GM12878 (cell line): Measurements from ENCODE around the gene CTAGE9. TPM values are rescaled to one million over a fixed set of nuclear protein-coding genes. Genes with fewer than 3 reads are reported as not detected.

Experiments used
- ATAC-seq: fragments of 200-7000 bp; cut with Tn5 transposase; 3 replicates; pipeline ENCODE4 v1.9.1; 2020; ENCODE audit warnings: mild to moderate bottlenecking, moderate library complexity
- BruUV-seq: library from RNA; stranded (reverse); fragments of 400-500 nt; replicated peaks from 2 replicates; lab custom pipeline; 2021; lab: Mats Ljungman, UMichigan
- CTCF ChIA-PET: fragments of 300-600 bp; sonication (Branson Sonifier 250); formaldehyde crosslinking; extraction: SDS; loops from one replicate; lab custom pipeline; 2021; ENCODE audit warnings: inconsistent platforms; lab: Yijun Ruan, JAX
- POLR2A ChIA-PET: fragments of 350-600 bp; formaldehyde crosslinking; extraction: SDS; loops from one replicate; lab custom pipeline; 2021; ENCODE audit warnings: inconsistent platforms; lab: Charles Lee
- RAD21 ChIA-PET: fragments of 300-600 bp; sonication (Branson Sonifier 250); formaldehyde crosslinking; loops from one replicate; lab custom pipeline; 2023; ENCODE audit warnings: antibody characterized with exemption; ENCODE audit not compliant: unreplicated experiment; lab: Charles Lee
- SMC1A ChIA-PET: fragments of 300-600 bp; sonication (Branson Sonifier 250); formaldehyde crosslinking; loops from one replicate; lab custom pipeline; 2023; ENCODE audit not compliant: unreplicated experiment, uncharacterized antibody; lab: Charles Lee
- DNase-seq: peaks from one replicate; pipeline ENCODE4 v3.0.0-alpha.2; 2011; ENCODE audit warnings: low read depth, low spot score
- FAIRE-seq: peaks from 3 replicates; lab custom pipeline; 2011; peaks lifted over from hg19 to GRCh38; lab: Jason Lieb, UNC
- H2AFZ ChIP-seq: 2 replicates; pipeline ENCODE4 v1.6.0; 2011; ENCODE audit warnings: low read depth, low read length, control low read depth; ENCODE audit not compliant: control insufficient read depth
- H3K27ac ChIP-seq: 2 replicates; pipeline ENCODE4 v1.5.1; 2011; ENCODE audit warnings: control low read depth; ENCODE audit not compliant: control insufficient read depth, insufficient read depth
- H3K27me3 ChIP-seq, 2 experiments: replicated peaks in 1 of 2; 2 replicates each; pipeline versions ENCODE4 v1.6.0 to v1.6.1; 2011; ENCODE audit warnings: low read length in 1 of 2; ENCODE audit not compliant: control insufficient read depth in 2 of 2, insufficient read depth in 2 of 2
- H3K36me3 ChIP-seq, 2 experiments: 2 replicates each; pipeline ENCODE4 v1.5.1; 2011; ENCODE audit warnings: low read length in 1 of 2; ENCODE audit not compliant: control insufficient read depth in 2 of 2, insufficient read depth in 2 of 2
- H3K4me1 ChIP-seq: 2 replicates; pipeline ENCODE4 v1.6.1; 2011; ENCODE audit warnings: mild to moderate bottlenecking, low read length, moderate library complexity, mixed read lengths; ENCODE audit not compliant: control insufficient read depth, insufficient read depth
- H3K4me2 ChIP-seq: 2 replicates; pipeline ENCODE4 v1.6.0; 2011; ENCODE audit warnings: control low read depth; ENCODE audit not compliant: control insufficient read depth, insufficient read depth
- H3K4me3 ChIP-seq: fragments of 200-600 bp; sonication (generic); 2 replicates; pipeline ENCODE4 v1.5.1; 2016
- H3K79me2 ChIP-seq: 2 replicates; pipeline ENCODE4 v1.6.0; 2011; ENCODE audit warnings: low read length; ENCODE audit not compliant: control insufficient read depth, insufficient read depth
- H3K9ac ChIP-seq: 2 replicates; pipeline ENCODE4 v1.8.0; 2011; ENCODE audit warnings: low read length, control low read depth, mixed read lengths; ENCODE audit not compliant: control insufficient read depth, insufficient read depth
- H3K9me3 ChIP-seq: replicated peaks from 3 replicates; pipeline ENCODE4 v1.5.1; 2011; ENCODE audit warnings: mild to moderate bottlenecking, low read length; ENCODE audit not compliant: control insufficient read depth, insufficient read depth
- H4K20me1 ChIP-seq: 2 replicates; pipeline ENCODE4 v1.6.0; 2011; ENCODE audit not compliant: control insufficient read depth, insufficient read depth
- ATF7 ChIP-seq: fragments of 450-650 bp; IDR thresholded peaks from 2 replicates; pipeline ENCODE4 v1.6.1; 2016; ENCODE audit warnings: low read depth, mild to moderate bottlenecking
- BHLHE40 ChIP-seq, 2 experiments: fragments of 450-650 bp in 1 of 2; IDR thresholded peaks; 2 replicates each; pipeline ENCODE4 v1.6.1; 2011 to 2017; ENCODE audit warnings: low read depth in 2 of 2, borderline replicate concordance in 1 of 2, improper control_type of control experiment in 1 of 2, low read length in 1 of 2, mild to moderate bottlenecking in 1 of 2
- BMI1 ChIP-seq: fragments of 450-650 bp; IDR thresholded peaks from 2 replicates; pipeline ENCODE4 v1.6.1; 2016; ENCODE audit warnings: mild to moderate bottlenecking, moderate library complexity, borderline replicate concordance
- CEBPB ChIP-seq, 2 experiments: fragments of 150-350 bp in 1 of 2; IDR thresholded peaks; 2 replicates each; pipeline ENCODE4 v1.6.1; 2012 to 2014; ENCODE audit warnings: low read depth in 2 of 2, low read length in 2 of 2, borderline replicate concordance in 1 of 2, inconsistent platforms in 1 of 2
- EED ChIP-seq: sonication (generic); IDR thresholded peaks from 2 replicates; pipeline ENCODE4 v1.6.1; 2016; ENCODE audit warnings: antibody characterized with exemption, low read depth
- EZH2 ChIP-seq: IDR thresholded peaks from 2 replicates; pipeline ENCODE4 v1.6.1; 2012; ENCODE audit warnings: low read depth, mild to moderate bottlenecking, control low read depth, inconsistent platforms, low read length, borderline replicate concordance; ENCODE audit not compliant: control insufficient read depth
- PAX5 ChIP-seq: IDR thresholded peaks from 2 replicates; pipeline ENCODE4 v1.6.1; 2011; ENCODE audit warnings: low read depth, low read length, borderline replicate concordance
- PAX8 ChIP-seq: fragments of 450-650 bp; IDR thresholded peaks from 2 replicates; pipeline ENCODE4 v1.6.1; 2017; ENCODE audit warnings: mild to moderate bottlenecking, moderate library complexity
- PML ChIP-seq: IDR thresholded peaks from 2 replicates; pipeline ENCODE4 v1.6.1; 2012; ENCODE audit warnings: low read length, inconsistent platforms
- POLR2AphosphoS2 ChIP-seq: IDR thresholded peaks from 2 replicates; pipeline ENCODE4 v1.6.1; 2011; ENCODE audit warnings: low read depth, mild to moderate bottlenecking, low read length, improper control_type of control experiment, moderate library complexity
- RFX5 ChIP-seq: IDR thresholded peaks from 2 replicates; pipeline ENCODE4 v1.6.1; 2011; ENCODE audit warnings: low read depth, low read length, improper control_type of control experiment
- SRF ChIP-seq, 2 experiments: IDR thresholded peaks; 2 replicates each; pipeline ENCODE4 v1.6.1; 2011; ENCODE audit warnings: low read depth in 2 of 2, low read length in 2 of 2, mild to moderate bottlenecking in 1 of 2, moderate library complexity in 1 of 2
- TCF12 ChIP-seq: IDR thresholded peaks from 2 replicates; pipeline ENCODE4 v1.6.1; 2011; ENCODE audit warnings: low read depth, mild to moderate bottlenecking, low read length
- WGBS: methylation state at CpG from one replicate; pipeline ENCODE4 v1.1.6; 2016; ENCODE audit warnings: low lambda C conversion rate; ENCODE audit not compliant: insufficient replicate concordance, insufficient coverage; ENCODE audit errors: missing lambda C conversion rate; 5-methylcytosine and 5-hydroxymethylcytosine counted together
- in situ Hi-C: fragments of 300-500 bp; cut with MboI; formaldehyde crosslinking; loops from 9 replicates; pipeline ENCODE4 v1.14.3; 2018; ENCODE audit warnings: mixed read lengths
- intact Hi-C: fragments of 100-400 bp; cut with micrococcal nuclease; formaldehyde crosslinking; loops from one replicate; pipeline ENCODE4 v1.14.2; 2022; ENCODE audit not compliant: unreplicated experiment
- polyA plus RNA-seq, 11 experiments: library from polyadenylated mRNA; depleted of rRNA in 4 of 11; unstranded in 6 of 11; stranded (reverse) in 5 of 11; fragments of >200 nt; fragmentation: Nextera tagmentation in 4 of 11; fragmentation: Illumina TruSeq in 1 of 11; extraction: Ambion mirVana in 4 of 11; extraction: Trizol in 1 of 11; gene quantifications; 1 replicate in 1 of 11; 2 replicates in 10 of 11; pipeline versions ENCODE4 v1.2.1 to v1.2.3, GENCODE V29; 2011 to 2016; ENCODE audit warnings: inconsistent platforms in 2 of 11, missing spikeins in 2 of 11, low read depth in 1 of 11
- total RNA-seq, 4 experiments: library from RNA; depleted of rRNA in 3 of 4; stranded (reverse); fragments of >200 nt in 3 of 4; fragmentation: Illumina TruSeq in 1 of 4; extraction: Trizol in 1 of 4; gene quantifications; 2 replicates each; pipeline versions ENCODE4 v1.2.1 to v1.2.3, GENCODE V29; 2013 to 2021
- TF ChIP-seq, protein P1 (sequence below): fragments of 450-650 bp; IDR thresholded peaks from 2 replicates; pipeline ENCODE4 v1.6.1; 2017; ENCODE audit warnings: mild to moderate bottlenecking, moderate library complexity
- TF ChIP-seq, protein P2 (sequence below): fragments of 450-650 bp; IDR thresholded peaks from 2 replicates; pipeline ENCODE4 v1.6.1; 2017; ENCODE audit warnings: low read depth, mild to moderate bottlenecking, moderate library complexity
- TF ChIP-seq, protein P3 (sequence below): IDR thresholded peaks from 2 replicates; pipeline ENCODE4 v1.6.1; 2011; ENCODE audit warnings: low read depth, mild to moderate bottlenecking, low read length, moderate library complexity, borderline replicate concordance; ENCODE audit errors: extremely low read depth
- TF ChIP-seq, protein P4 (sequence below): fragments of 450-650 bp; conservative IDR thresholded peaks from 2 replicates; pipeline ENCODE4 v1.6.1; 2017; ENCODE audit warnings: mild to moderate bottlenecking, moderate library complexity

Gene CTAGE9
- total and polyA plus RNA-seq, 10 of the 15 experiments (the other 5 are each of a cell fraction or from before 2014, with no cell fraction given) = 0.06 TPM; not detected in 9

DNA sequence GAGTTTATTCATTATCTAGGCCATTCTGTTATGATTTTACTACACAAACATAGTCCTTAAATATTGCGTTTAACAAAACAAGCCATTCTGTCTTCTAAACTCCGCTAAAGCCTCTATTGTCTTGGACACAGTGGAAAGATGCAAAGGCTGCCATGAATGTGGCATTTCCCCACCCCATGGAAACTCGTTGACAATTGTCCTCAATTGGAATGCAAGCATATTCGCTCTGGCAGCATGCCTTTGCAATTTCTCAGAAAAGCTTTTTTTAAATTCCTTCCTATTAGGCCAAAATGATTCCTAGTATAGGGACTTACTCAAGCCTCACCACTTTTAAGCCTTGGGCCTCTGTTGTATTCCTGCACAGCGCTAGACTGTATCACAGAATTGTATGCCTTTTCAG lies 32.4 kb downstream of the CTAGE9 start:
- no peak overlapping the region for H3K9ac ChIP-seq
- RAD21 ChIA-PET = no interaction called here
- DNase-seq (no peak), FAIRE-seq (no peak), ATAC-seq (no peak)
- no peaks in the 10 kb centered on the region; a peak in 3 of 4 replicates for H3K27me3 ChIP-seq
- POLR2A ChIA-PET = no interaction called here
- no peaks in the 10 kb centered on the region for H3K36me3 ChIP-seq
- BruUV-seq = no TSS peak
- CTCF ChIA-PET = no interaction called here
- intact Hi-C loops = no loop called here
- H2AFZ ChIP-seq = no peak overlapping the region
- in situ Hi-C loops = no loop called here
- no peaks in the 10 kb centered on the region for H3K9me3 ChIP-seq
- no peak overlapping the region for H3K4me3 ChIP-seq
- H3K4me1 ChIP-seq = 0 out of 2 replicates have a peak, but pooled peaks cover 3% of the 10 kb centered on the region
- SMC1A ChIA-PET = no interaction called here
- H3K79me2 ChIP-seq = no peaks in the 10 kb centered on the region
- WGBS = 49% methylated on average over 5 of the region's 5 CpGs
- no peak overlapping the region for H3K4me2 ChIP-seq
- H3K27ac ChIP-seq = no peak overlapping the region
- no peaks in the 10 kb centered on the region for H4K20me1 ChIP-seq
- TF ChIP-seq BMI1 (no peak), ATF7 (no peak), SRF (IDR thresholded peaks at IDR 0.05; ENCODE audit: low read depth in 2 of 2, low read length in 2 of 2) (no peak), EZH2 (no peak), PML (no peak), CEBPB (IDR thresholded peaks at IDR 0.05; ENCODE audit: borderline replicate concordance in 1 of 2, low read depth in 2 of 2, low read length in 2 of 2) (no peak), BHLHE40 (IDR thresholded peaks at IDR 0.05; ENCODE audit: borderline replicate concordance in 1 of 2, low read depth in 2 of 2, low read length in 1 of 2) (no peak), POLR2AphosphoS2 (no peak), PAX8 (no peak), TCF12 (no peak), EED (no peak), PAX5 (no peak), RFX5 (no peak)
- TF ChIP-seq, protein P1, sequence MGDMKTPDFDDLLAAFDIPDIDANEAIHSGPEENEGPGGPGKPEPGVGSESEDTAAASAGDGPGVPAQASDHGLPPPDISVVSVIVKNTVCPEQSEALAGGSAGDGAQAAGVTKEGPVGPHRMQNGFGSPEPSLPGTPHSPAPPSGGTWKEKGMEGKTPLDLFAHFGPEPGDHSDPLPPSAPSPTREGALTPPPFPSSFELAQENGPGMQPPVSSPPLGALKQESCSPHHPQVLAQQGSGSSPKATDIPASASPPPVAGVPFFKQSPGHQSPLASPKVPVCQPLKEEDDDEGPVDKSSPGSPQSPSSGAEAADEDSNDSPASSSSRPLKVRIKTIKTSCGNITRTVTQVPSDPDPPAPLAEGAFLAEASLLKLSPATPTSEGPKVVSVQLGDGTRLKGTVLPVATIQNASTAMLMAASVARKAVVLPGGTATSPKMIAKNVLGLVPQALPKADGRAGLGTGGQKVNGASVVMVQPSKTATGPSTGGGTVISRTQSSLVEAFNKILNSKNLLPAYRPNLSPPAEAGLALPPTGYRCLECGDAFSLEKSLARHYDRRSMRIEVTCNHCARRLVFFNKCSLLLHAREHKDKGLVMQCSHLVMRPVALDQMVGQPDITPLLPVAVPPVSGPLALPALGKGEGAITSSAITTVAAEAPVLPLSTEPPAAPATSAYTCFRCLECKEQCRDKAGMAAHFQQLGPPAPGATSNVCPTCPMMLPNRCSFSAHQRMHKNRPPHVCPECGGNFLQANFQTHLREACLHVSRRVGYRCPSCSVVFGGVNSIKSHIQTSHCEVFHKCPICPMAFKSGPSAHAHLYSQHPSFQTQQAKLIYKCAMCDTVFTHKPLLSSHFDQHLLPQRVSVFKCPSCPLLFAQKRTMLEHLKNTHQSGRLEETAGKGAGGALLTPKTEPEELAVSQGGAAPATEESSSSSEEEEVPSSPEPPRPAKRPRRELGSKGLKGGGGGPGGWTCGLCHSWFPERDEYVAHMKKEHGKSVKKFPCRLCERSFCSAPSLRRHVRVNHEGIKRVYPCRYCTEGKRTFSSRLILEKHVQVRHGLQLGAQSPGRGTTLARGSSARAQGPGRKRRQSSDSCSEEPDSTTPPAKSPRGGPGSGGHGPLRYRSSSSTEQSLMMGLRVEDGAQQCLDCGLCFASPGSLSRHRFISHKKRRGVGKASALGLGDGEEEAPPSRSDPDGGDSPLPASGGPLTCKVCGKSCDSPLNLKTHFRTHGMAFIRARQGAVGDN = no peak
- TF ChIP-seq, protein P2, sequence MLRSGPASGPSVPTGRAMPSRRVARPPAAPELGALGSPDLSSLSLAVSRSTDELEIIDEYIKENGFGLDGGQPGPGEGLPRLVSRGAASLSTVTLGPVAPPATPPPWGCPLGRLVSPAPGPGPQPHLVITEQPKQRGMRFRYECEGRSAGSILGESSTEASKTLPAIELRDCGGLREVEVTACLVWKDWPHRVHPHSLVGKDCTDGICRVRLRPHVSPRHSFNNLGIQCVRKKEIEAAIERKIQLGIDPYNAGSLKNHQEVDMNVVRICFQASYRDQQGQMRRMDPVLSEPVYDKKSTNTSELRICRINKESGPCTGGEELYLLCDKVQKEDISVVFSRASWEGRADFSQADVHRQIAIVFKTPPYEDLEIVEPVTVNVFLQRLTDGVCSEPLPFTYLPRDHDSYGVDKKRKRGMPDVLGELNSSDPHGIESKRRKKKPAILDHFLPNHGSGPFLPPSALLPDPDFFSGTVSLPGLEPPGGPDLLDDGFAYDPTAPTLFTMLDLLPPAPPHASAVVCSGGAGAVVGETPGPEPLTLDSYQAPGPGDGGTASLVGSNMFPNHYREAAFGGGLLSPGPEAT = no peak
- TF ChIP-seq, protein P3, sequence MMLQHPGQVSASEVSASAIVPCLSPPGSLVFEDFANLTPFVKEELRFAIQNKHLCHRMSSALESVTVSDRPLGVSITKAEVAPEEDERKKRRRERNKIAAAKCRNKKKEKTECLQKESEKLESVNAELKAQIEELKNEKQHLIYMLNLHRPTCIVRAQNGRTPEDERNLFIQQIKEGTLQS = no peak
- TF ChIP-seq, protein P4, sequence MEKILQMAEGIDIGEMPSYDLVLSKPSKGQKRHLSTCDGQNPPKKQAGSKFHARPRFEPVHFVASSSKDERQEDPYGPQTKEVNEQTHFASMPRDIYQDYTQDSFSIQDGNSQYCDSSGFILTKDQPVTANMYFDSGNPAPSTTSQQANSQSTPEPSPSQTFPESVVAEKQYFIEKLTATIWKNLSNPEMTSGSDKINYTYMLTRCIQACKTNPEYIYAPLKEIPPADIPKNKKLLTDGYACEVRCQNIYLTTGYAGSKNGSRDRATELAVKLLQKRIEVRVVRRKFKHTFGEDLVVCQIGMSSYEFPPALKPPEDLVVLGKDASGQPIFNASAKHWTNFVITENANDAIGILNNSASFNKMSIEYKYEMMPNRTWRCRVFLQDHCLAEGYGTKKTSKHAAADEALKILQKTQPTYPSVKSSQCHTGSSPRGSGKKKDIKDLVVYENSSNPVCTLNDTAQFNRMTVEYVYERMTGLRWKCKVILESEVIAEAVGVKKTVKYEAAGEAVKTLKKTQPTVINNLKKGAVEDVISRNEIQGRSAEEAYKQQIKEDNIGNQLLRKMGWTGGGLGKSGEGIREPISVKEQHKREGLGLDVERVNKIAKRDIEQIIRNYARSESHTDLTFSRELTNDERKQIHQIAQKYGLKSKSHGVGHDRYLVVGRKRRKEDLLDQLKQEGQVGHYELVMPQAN = no peak
